HK-2 (cell line): ENCODE data around the gene MORN5.
A peak's percentile ranks its signal among the peaks of the same experiment; 100 is the strongest.

Source experiments
- DNase-seq: peaks from one replicate; pipeline ENCODE4 v3.0.0-alpha.2; 2018; ENCODE audit not compliant: unreplicated experiment

MORN5 gene

GRCh38 chr9:122143876-122144405 lies 15.8 kb upstream of the MORN5 start:
- DNase-seq: no peak

GRCh38 chr9:122144836-122145591 lies 14.7 kb upstream of the MORN5 start:
- DNase-seq: no peak

GRCh38 chr9:122145592-122145863 lies 14.2 kb upstream of the MORN5 start:
- DNase-seq: no peak

- DNase-seq: no peak
Measured at GRCh38 chr9:122151267-122151828, 8.4 kb upstream of the MORN5 start.

- no peak for DNase-seq
Measured at GRCh38 chr9:122155796-122156195, 3.9 kb upstream of the MORN5 start.

- DNase-seq: peak; percentile 7
Measured at GRCh38 chr9:122158202-122158601, 1.5 kb upstream of the MORN5 start.

- DNase-seq: no peak
Measured at GRCh38 chr9:122159925-122160246, 178 bp downstream of the MORN5 start.

GRCh38 chr9:122162415-122162814 lies 2.7 kb downstream of the MORN5 start:
- DNase-seq: no peak

GRCh38 chr9:122164286-122164685 lies 4.6 kb downstream of the MORN5 start:
- DNase-seq: no peak

GRCh38 chr9:122168356-122168755 lies 8.6 kb downstream of the MORN5 start:
- DNase-seq: no peak

- DNase-seq: no peak
Measured at GRCh38 chr9:122172131-122172530, 12.4 kb downstream of the MORN5 start.

- no peak for DNase-seq
Measured at GRCh38 chr9:122173670-122174069, 14.0 kb downstream of the MORN5 start.

- DNase-seq: no peak
Measured at GRCh38 chr9:122176916-122177315, 17.2 kb downstream of the MORN5 start.

GRCh38 chr9:122179054-122179689 lies 19.5 kb downstream of the MORN5 start:
- no peak for DNase-seq

- DNase-seq: peak; percentile 35
Measured at GRCh38 chr9:122179690-122180074, 20.0 kb downstream of the MORN5 start.

- peak; percentile 35 for DNase-seq
Measured at GRCh38 chr9:122180633-122181032, 20.9 kb downstream of the MORN5 start.

- no peak for DNase-seq
Measured at GRCh38 chr9:122183501-122183900, 23.8 kb downstream of the MORN5 start.

- no peak for DNase-seq
Measured at GRCh38 chr9:122184551-122184950, 24.8 kb downstream of the MORN5 start.

GRCh38 chr9:122186301-122186700 lies 26.6 kb downstream of the MORN5 start:
- no peak for DNase-seq

- no peak for DNase-seq
Measured at GRCh38 chr9:122186777-122187470, 27.2 kb downstream of the MORN5 start.

GRCh38 chr9:122188369-122188768 lies 28.7 kb downstream of the MORN5 start:
- no peak for DNase-seq

GRCh38 chr9:122190597-122191381 lies 31.1 kb downstream of the MORN5 start:
- no peak for DNase-seq
